K562 (cell line): ENCODE data around the gene PDZK1IP1. TPM values are rescaled to one million over a fixed set of nuclear protein-coding genes. Genes with fewer than 3 reads are reported as not detected.
A peak's percentile ranks its signal among the peaks of the same experiment; 100 is the strongest.

ENCODE experiments used
- DEAF1 ChIP-seq: fragments of 450-650 bp; formaldehyde crosslinking; IDR thresholded peaks from 2 replicates; pipeline ENCODE4 v1.4.0; 2020; ENCODE audit warnings: mild to moderate bottlenecking, moderate library complexity
- E2F4 ChIP-seq: sonication (generic); formaldehyde crosslinking; IDR thresholded peaks from 2 replicates; pipeline ENCODE4 v1.8.0; 2022; ENCODE audit warnings: mild to moderate bottlenecking, low read depth, missing genetic modification reagents
- FOXJ2 ChIP-seq: fragments of 200-800 bp; sonication (Bioruptor generic); IDR thresholded peaks from 2 replicates; pipeline ENCODE4 v1.6.1; 2016; ENCODE audit warnings: missing genetic modification characterization, missing compliant biosample characterization
- FOXK2 ChIP-seq, 2 experiments: fragments of 450-650 bp; IDR thresholded peaks in 1 of 2; conservative IDR thresholded peaks in 1 of 2; 2 replicates each; pipeline ENCODE4 v1.6.1; 2016; ENCODE audit warnings: low read depth in 2 of 2, mild to moderate bottlenecking in 1 of 2
- FUS ChIP-seq: fragments of 200-400 bp; formaldehyde crosslinking; optimal IDR thresholded peaks from 2 replicates; pipeline ENCODE3; 2017; ENCODE audit warnings: low read depth, low read length
- IRF9 ChIP-seq: fragments of 450-650 bp; IDR thresholded peaks from 2 replicates; pipeline ENCODE4 v1.6.1; 2016; ENCODE audit warnings: missing biosample characterization, missing genetic modification characterization
- KAT7 ChIP-seq: sonication (generic); formaldehyde crosslinking; IDR thresholded peaks from 2 replicates; pipeline ENCODE4 v1.8.0; 2022; ENCODE audit warnings: missing genetic modification reagents, mild to moderate bottlenecking, borderline replicate concordance
- MTA3 ChIP-seq: fragments of 450-650 bp; formaldehyde crosslinking; IDR thresholded peaks from 2 replicates; pipeline ENCODE4 v1.6.1; 2017; ENCODE audit warnings: mild to moderate bottlenecking, borderline replicate concordance
- MYBL2 ChIP-seq, 2 experiments: fragments of 450-650 bp in 1 of 2; sonication (generic) in 1 of 2; formaldehyde crosslinking in 1 of 2; IDR thresholded peaks; 2 replicates each; pipeline versions ENCODE4 v1.6.1 to v1.8.1; 2017 to 2022; ENCODE audit warnings: borderline replicate concordance in 1 of 2, inconsistent platforms in 1 of 2, low read depth in 1 of 2, mild to moderate bottlenecking in 1 of 2, missing genetic modification reagents in 1 of 2, moderate library complexity in 1 of 2
- NR0B1 ChIP-seq: fragments of 450-650 bp; IDR thresholded peaks from one replicate; pipeline ENCODE4 v1.6.1; 2018; ENCODE audit warnings: mild to moderate bottlenecking, moderate library complexity; ENCODE audit not compliant: partially characterized antibody
- NR1H2 ChIP-seq: sonication (generic); formaldehyde crosslinking; IDR thresholded peaks from 2 replicates; pipeline ENCODE4 v1.4.0; 2020; ENCODE audit warnings: mild to moderate bottlenecking, missing genetic modification reagents
- PHTF2 ChIP-seq: fragments of 250-450 bp; sonication (Bioruptor Pico); IDR thresholded peaks from 2 replicates; pipeline ENCODE4 v1.5.0; 2021; ENCODE audit warnings: mild to moderate bottlenecking
- POLR3G ChIP-seq: IDR thresholded peaks from 2 replicates; pipeline ENCODE4 v1.6.1; 2011; ENCODE audit not compliant: insufficient read length, insufficient replicate concordance; ENCODE audit errors: extremely low read depth
- RHOXF2B ChIP-seq: fragments of 250-450 bp; sonication (Bioruptor Pico); conservative IDR thresholded peaks from 2 replicates; pipeline ENCODE4 v1.5.1; 2021
- SOX6 ChIP-seq: fragments of 450-650 bp; IDR thresholded peaks from 2 replicates; pipeline ENCODE4 v1.6.1; 2014; ENCODE audit warnings: mild to moderate bottlenecking
- ZNF165 ChIP-seq: fragments of 250-450 bp; sonication (Bioruptor Pico); IDR thresholded peaks from 2 replicates; pipeline ENCODE4 v1.4.0; 2020; ENCODE audit warnings: borderline replicate concordance
- ZNF197 ChIP-seq: fragments of 200-800 bp; sonication (Bioruptor generic); IDR thresholded peaks from 2 replicates; pipeline ENCODE4 v1.6.1; 2016; ENCODE audit warnings: low read depth, missing genetic modification characterization, missing compliant biosample characterization
- ZNF408 ChIP-seq: fragments of 250-450 bp; sonication (Bioruptor Pico); IDR thresholded peaks from 2 replicates; pipeline ENCODE4 v1.4.0; 2020; ENCODE audit warnings: low read depth, mild to moderate bottlenecking, moderate library complexity
- polyA plus RNA-seq, 8 experiments: library from polyadenylated mRNA; depleted of rRNA in 4 of 8; stranded (reverse) in 5 of 8; unstranded in 3 of 8; fragments of >200 nt; fragmentation: Nextera tagmentation in 2 of 8; fragmentation: Illumina TruSeq in 1 of 8; extraction: Ambion mirVana in 2 of 8; extraction: Trizol in 1 of 8; gene quantifications; 2 replicates each; pipeline versions ENCODE4 v1.2.1 to v1.2.3, GENCODE V29; 2011 to 2014; ENCODE audit warnings: inconsistent platforms in 1 of 8, missing spikeins in 1 of 8
- total RNA-seq, 7 experiments: library from RNA; depleted of rRNA in 6 of 7; stranded (reverse); fragments of >200 nt in 6 of 7; fragmentation: Illumina TruSeq in 2 of 7; extraction: Trizol in 2 of 7; gene quantifications; 2 replicates each; pipeline versions ENCODE4 v1.2.1 to v1.2.3, GENCODE V29; 2011 to 2021; ENCODE audit warnings: low replicate concordance in 1 of 7

The PDZK1IP1 gene
- total and polyA plus RNA-seq, 9 of the 15 experiments (the other 6 are each of a cell fraction or from before 2014, with no cell fraction given) = 0.17 to 0.68 (median 0.53) TPM; not detected in 2

- TF ChIP-seq DEAF1 (CRISPR knock-in tag) (peak; percentile 48; the same call in 1 of the 2 replicates), ZNF165 (CRISPR knock-in tag) (0 out of 2 replicates have a peak, but pooled peaks have one; percentile 48), NR1H2 (CRISPR knock-in tag) (no peak), FUS (no peak), ZNF408 (CRISPR knock-in tag) (no peak), NR0B1 (no peak), SOX6 (peak; percentile 100), ZNF197 (CRISPR knock-in tag) (peak; percentile 99), MTA3 (peak; percentile 96), POLR3G (no peak), IRF9 (peak; percentile 88), RHOXF2B (no peak), E2F4 (CRISPR knock-in tag) (peak; percentile 71; the same call in 1 of the 2 replicates), PHTF2 (CRISPR knock-in tag) (peak; percentile 82; the same call in 1 of the 2 replicates), KAT7 (CRISPR knock-in tag) (peak; percentile 84), FOXK2 (conservative IDR thresholded peaks at IDR 0.05 in 1 of 2, IDR thresholded peaks at IDR 0.05 in 1 of 2; ENCODE audit: low read depth in 2 of 2) (peak in 1 of 2 experiments; percentile 4; a peak in 1 of 4 replicates), FOXJ2 (tag) (peak; percentile 91), MYBL2 (IDR thresholded peaks at IDR 0.05; ENCODE audit: low read depth) (no peak; the same call in 1 of the 2 replicates), MYBL2 (CRISPR knock-in tag; IDR thresholded peaks at IDR 0.05; ENCODE audit: borderline replicate concordance) (no peak)
Measured at GRCh38 chr1:47181095-47181954, 8.5 kb downstream of the PDZK1IP1 start (continued).
